Breast epithelium (tissue), 4 donors: ENCODE data around the gene KCNJ9. TPM values are rescaled to one million over a fixed set of nuclear protein-coding genes. Genes with fewer than 3 reads are reported as not detected.
A peak's percentile ranks its signal among the peaks of the same experiment; 100 is the strongest.

Experiments
- DNase-seq, 2 donors: peaks; one replicate each; pipeline ENCODE4 v3.0.0-alpha.2; 2019; ENCODE audit warnings: low spot score in 2 of 2
- H3K27ac ChIP-seq, 2 donors: fragments of 200-600 bp; sonication (generic) in 1 of 2; one replicate each; pipeline ENCODE4 v1.5.1; 2016 to 2019; ENCODE audit warnings: mild to moderate bottlenecking in 1 of 2
- H3K27me3 ChIP-seq, 2 donors: fragments of 200-600 bp; sonication (generic) in 1 of 2; one replicate each; pipeline versions ENCODE4 v1.5.1 to v1.6.0; 2017 to 2019; ENCODE audit warnings: control low read depth in 1 of 2, mild to moderate bottlenecking in 1 of 2
- H3K36me3 ChIP-seq: fragments of 200-600 bp; one replicate; pipeline ENCODE4 v1.5.1; 2019
- H3K4me1 ChIP-seq, 2 donors: fragments of 200-600 bp; sonication (generic); one replicate each; pipeline ENCODE4 v1.5.1; 2016 to 2019; ENCODE audit warnings: control low read depth in 1 of 2
- H3K4me3 ChIP-seq, 3 donors: fragments of 200-600 bp; sonication (generic); 1 replicate in 2 of 3; 2 replicates in 1 of 3; pipeline ENCODE4 v1.5.1; 2016 to 2019; ENCODE audit warnings: mild to moderate bottlenecking in 3 of 3, moderate library complexity in 2 of 3
- H3K9me3 ChIP-seq, 2 donors: fragments of 200-600 bp; sonication (generic) in 1 of 2; one replicate each; pipeline ENCODE4 v1.5.1; 2016 to 2019; ENCODE audit warnings: control low read depth in 1 of 2
- CTCF ChIP-seq, 3 donors: fragments of 450-650 bp; IDR thresholded peaks; one replicate each; pipeline ENCODE4 v1.5.1; 2016 to 2017; ENCODE audit warnings: antibody characterized with exemption in 3 of 3, mild to moderate bottlenecking in 3 of 3, moderate library complexity in 3 of 3
- POLR2A ChIP-seq: fragments of 450-650 bp; IDR thresholded peaks from one replicate; pipeline ENCODE4 v1.6.1; 2016; ENCODE audit warnings: antibody characterized with exemption, mild to moderate bottlenecking, moderate library complexity
- POLR2AphosphoS5 ChIP-seq, 3 donors: sonication (generic); formaldehyde crosslinking; IDR thresholded peaks; one replicate each; pipeline ENCODE4 v1.6.1; 2017; ENCODE audit warnings: antibody characterized with exemption in 3 of 3
- intact Hi-C: fragments of 100-400 bp; cut with DNase I; formaldehyde crosslinking; loops from one replicate; pipeline ENCODE4 v1.15.1; 2023; ENCODE audit warnings: low total_unique reads
- total RNA-seq, 3 donors: library from RNA; depleted of rRNA; stranded (reverse); fragments of >200 nt; gene quantifications; one replicate each; pipeline ENCODE4 v1.1.0, GENCODE V29; 2016

Gene KCNJ9
- total RNA-seq, 3 donors from 2014 or later = not detected

GRCh38 chr1:160117300-160117699, 36.0 kb downstream of the KCNJ9 start:
- Histone ChIP-seq H3K4me3 (peak overlapping the region in 1 of 3 donors; percentile 18), H3K4me1 (no peaks in the 10 kb centered on the region), H3K36me3 (no peaks in the 10 kb centered on the region), H3K27ac (no peak overlapping the region), H3K9me3 (no peaks in the 10 kb centered on the region), H3K27me3 (no peaks in the 10 kb centered on the region)
- intact Hi-C loops = no loop called here
- TF ChIP-seq POLR2A (no peak), CTCF (IDR thresholded peaks at IDR 0.05) (no peak), POLR2AphosphoS5 (IDR thresholded peaks at IDR 0.05) (no peak)
- DNase-seq = no peak

- peak overlapping the region in 1 of 3 donors; percentile 2 for H3K4me3 ChIP-seq
- intact Hi-C loops = no loop called here
- H3K4me1 ChIP-seq = no peaks in the 10 kb centered on the region
- H3K27ac ChIP-seq = no peak overlapping the region
- TF ChIP-seq POLR2AphosphoS5 (IDR thresholded peaks at IDR 0.05) (no peak), POLR2A (no peak), CTCF (IDR thresholded peaks at IDR 0.05) (no peak)
- H3K9me3 ChIP-seq = no peaks in the 10 kb centered on the region
- no peaks in the 10 kb centered on the region for H3K36me3 ChIP-seq
- DNase-seq = no peak
- no peaks in the 10 kb centered on the region for H3K27me3 ChIP-seq
Measured at GRCh38 chr1:160117709-160118183, 36.4 kb downstream of the KCNJ9 start.

- H3K9me3 ChIP-seq = no peaks in the 10 kb centered on the region
- no peaks in the 10 kb centered on the region for H3K4me1 ChIP-seq
- TF ChIP-seq POLR2A = no peak
- TF ChIP-seq POLR2AphosphoS5 (IDR thresholded peaks at IDR 0.05) = no peak
- TF ChIP-seq CTCF (IDR thresholded peaks at IDR 0.05) = no peak
- intact Hi-C loops = no loop called here
- no peaks in the 10 kb centered on the region for H3K27me3 ChIP-seq
- no peak overlapping the region for H3K4me3 ChIP-seq
- DNase-seq = no peak
- no peak overlapping the region for H3K27ac ChIP-seq
- H3K36me3 ChIP-seq = no peaks in the 10 kb centered on the region
Measured at GRCh38 chr1:160118928-160119327, 37.6 kb downstream of the KCNJ9 start.

GRCh38 chr1:160120797-160121196, 39.5 kb downstream of the KCNJ9 start:
- DNase-seq = no peak
- Histone ChIP-seq H3K4me1 (no peaks in the 10 kb centered on the region), H3K4me3 (no peak overlapping the region), H3K27ac (no peak overlapping the region), H3K36me3 (no peaks in the 10 kb centered on the region), H3K27me3 (no peaks in the 10 kb centered on the region), H3K9me3 (no peaks in the 10 kb centered on the region)
- TF ChIP-seq POLR2AphosphoS5 (IDR thresholded peaks at IDR 0.05) = no peak
- no peak for TF ChIP-seq POLR2A
- TF ChIP-seq CTCF (IDR thresholded peaks at IDR 0.05) = no peak
- intact Hi-C loops = no loop called here

- Histone ChIP-seq H3K4me3 (no peak overlapping the region), H3K36me3 (no peaks in the 10 kb centered on the region), H3K9me3 (no peaks in the 10 kb centered on the region), H3K4me1 (no peaks in the 10 kb centered on the region), H3K27ac (no peak overlapping the region), H3K27me3 (no peaks in the 10 kb centered on the region)
- intact Hi-C loops = no loop called here
- TF ChIP-seq CTCF (IDR thresholded peaks at IDR 0.05) (no peak), POLR2A (no peak), POLR2AphosphoS5 (IDR thresholded peaks at IDR 0.05) (no peak)
- DNase-seq = no peak
Measured at GRCh38 chr1:160121388-160121787, 40.0 kb downstream of the KCNJ9 start.
